Cardiac septum (tissue), 1 donor: ENCODE results near the gene SYT3. TPM values are rescaled to one million over a fixed set of nuclear protein-coding genes. Genes with fewer than 3 reads are reported as not detected.

Source experiments
- total RNA-seq: library from RNA; stranded (reverse); fragmentation: NEBNext Ultra II Directional; extraction: Animal tissue kit (Norgen Biotek cat#: 25700); gene quantifications from one replicate; pipeline ENCODE4 v1.2.1, GENCODE V29; 2021
- donor health status: DM: no; HTN: no; CAD: no.

Gene SYT3
- total RNA-seq, 1 donor from 2014 or later, result not detected

Other genes with a start within 250 kb of the SYT3 start
- gene SPIB, start 220.9 kb downstream of the SYT3 start, total RNA-seq, result not detected
- not detected for gene MYBPC2, start 207.0 kb downstream of the SYT3 start, total RNA-seq
- 106 TPM for gene EMC10, start 163.4 kb downstream of the SYT3 start, total RNA-seq
- 1.1 TPM for gene GARIN5A, start 163.0 kb downstream of the SYT3 start, total RNA-seq
- 36.1 TPM for gene JOSD2, start 128.7 kb downstream of the SYT3 start, total RNA-seq
- not detected for gene ASPDH, start 126.0 kb downstream of the SYT3 start, total RNA-seq
- 0.81 TPM for gene LRRC4B, start 71.4 kb downstream of the SYT3 start, total RNA-seq
- gene C19orf81, start 9.6 kb upstream of the SYT3 start, total RNA-seq, result 2.1 TPM
- gene SHANK1, start 79.9 kb upstream of the SYT3 start, total RNA-seq, result 1.3 TPM
- 5.1 TPM for gene CLEC11A, start 83.5 kb upstream of the SYT3 start, total RNA-seq
- not detected for gene GPR32, start 130.6 kb upstream of the SYT3 start, total RNA-seq
- not detected for gene ACP4, start 150.5 kb upstream of the SYT3 start, total RNA-seq
- not detected for gene KLK1, start 183.9 kb upstream of the SYT3 start, total RNA-seq
- not detected for gene KLK15, start 193.7 kb upstream of the SYT3 start, total RNA-seq
- gene KLK3, start 215.0 kb upstream of the SYT3 start, total RNA-seq, result not detected
- not detected for gene KLK2, start 233.6 kb upstream of the SYT3 start, total RNA-seq